Mucosa of descending colon (tissue), 3 donors: ENCODE data around the gene RAD54L. TPM values are rescaled to one million over a fixed set of nuclear protein-coding genes. Genes with fewer than 3 reads are reported as not detected.
"Not testable (repeated sequence)": the region's sequence is repeated elsewhere in the genome, so short reads cannot be mapped to it uniquely, and the experiment has no call there.

ENCODE experiments used
- ATAC-seq: fragments of 200-7000 bp; cut with Tn5 transposase; one replicate; pipeline ENCODE4 v1.9.1; 2020; ENCODE audit warnings: mild to moderate bottlenecking, moderate library complexity
- DNase-seq, 3 donors: peaks; one replicate each; pipeline ENCODE4 v3.0.0-alpha.2; 2020
- H3K36me3 ChIP-seq: fragments of 200-600 bp; one replicate; pipeline ENCODE4 v1.8.0; 2021; ENCODE audit warnings: low read depth, mild to moderate bottlenecking
- H3K4me1 ChIP-seq: fragments of 200-600 bp; one replicate; pipeline ENCODE4 v1.8.0; 2021; ENCODE audit warnings: low read depth, mild to moderate bottlenecking
- H3K4me3 ChIP-seq: fragments of 200-600 bp; one replicate; pipeline ENCODE4 v1.8.0; 2021; ENCODE audit warnings: mild to moderate bottlenecking
- H3K9me3 ChIP-seq: fragments of 200-600 bp; one replicate; pipeline ENCODE4 v1.8.0; 2021; ENCODE audit warnings: mild to moderate bottlenecking
- CTCF ChIP-seq: fragments of 200-600 bp; IDR thresholded peaks from one replicate; pipeline ENCODE4 v1.8.0; 2022; ENCODE audit warnings: antibody characterized with exemption, mild to moderate bottlenecking
- intact Hi-C, 2 donors: fragments of 100-400 bp; cut with DNase I in 1 of 2; cut with micrococcal nuclease in 1 of 2; formaldehyde crosslinking; loops; one replicate each; pipeline versions ENCODE4 v1.11.0 to v1.11.1; 2022; cut with DNase I, micrococcal nuclease
- total RNA-seq, 3 donors: library from RNA; stranded (reverse); fragmentation: NEBNext Ultra II Directional in 2 of 3; extraction: Animal tissue kit (Norgen Biotek cat#: 25700) in 2 of 3; gene quantifications; one replicate each; pipeline versions ENCODE4 v1.2.1 to v1.2.4, GENCODE V29; 2021 to 2023
- donor health status: DM: no; HTN: no; CAD: no; lungs with moderate emphysema.
- donor health status: DM: no; HTN: no; CAD: no.
- donor health status: DM: no; HTN: yes; CAD: no.

RAD54L gene
- total RNA-seq, 3 donors from 2014 or later = 3.0 to 8.0 (median 3.6) TPM

DNA sequence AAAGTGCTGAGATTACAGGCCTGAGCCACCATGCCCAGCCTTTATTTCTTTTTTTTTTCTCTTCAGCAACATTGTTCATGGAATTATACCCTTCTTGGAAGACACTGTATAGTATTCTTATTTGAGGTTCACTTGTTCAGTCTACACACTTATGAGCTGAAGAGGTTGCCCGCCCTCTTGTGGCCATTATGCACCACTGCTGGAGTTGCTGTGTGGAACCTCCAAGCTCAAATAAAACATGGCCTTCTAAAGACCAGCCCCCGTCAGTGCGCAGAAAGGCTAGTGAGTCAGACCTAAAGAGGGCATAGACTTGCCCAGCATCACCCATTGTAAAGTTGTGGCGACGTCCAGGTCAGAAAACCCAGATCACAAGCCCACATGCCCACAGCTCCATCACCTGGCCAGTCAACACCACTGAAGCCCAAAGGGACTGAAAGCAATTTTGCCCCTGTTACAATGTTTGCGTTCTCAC lies 24.1 kb upstream of the RAD54L start:
- H3K9me3 ChIP-seq = no peaks in the 10 kb centered on the region
- no peak overlapping the region for H3K4me3 ChIP-seq
- no peaks in the 10 kb centered on the region for H3K36me3 ChIP-seq
- DNase-seq (peak in 2 of 3 donors; percentile 45 to 78), ATAC-seq (peak; percentile 98)
- peak; percentile 82 for TF ChIP-seq CTCF
- intact Hi-C loops = no loop called here
- no peaks in the 10 kb centered on the region for H3K4me1 ChIP-seq

- ATAC-seq (no peak), DNase-seq (no peak)
- no peaks in the 10 kb centered on the region for H3K36me3 ChIP-seq
- no peak for TF ChIP-seq CTCF
- no peak overlapping the region for H3K4me3 ChIP-seq
- H3K9me3 ChIP-seq = no peaks in the 10 kb centered on the region
- intact Hi-C loops = no loop called here
- H3K4me1 ChIP-seq = no peaks in the 10 kb centered on the region
Observed at GRCh38 chr1:46224966-46225365, 22.6 kb upstream of the RAD54L start.

- H3K9me3 ChIP-seq, H3K4me1 ChIP-seq, intact Hi-C loops, DNase-seq, H3K36me3 ChIP-seq, H3K4me3 ChIP-seq, ATAC-seq: not testable (repeated sequence)
Observed at GRCh38 chr1:46231231-46231630, 16.3 kb upstream of the RAD54L start.

GRCh38 chr1:46236882-46237281 lies 10.7 kb upstream of the RAD54L start:
- no peaks in the 10 kb centered on the region for H3K36me3 ChIP-seq
- no peaks in the 10 kb centered on the region for H3K4me1 ChIP-seq
- H3K4me3 ChIP-seq = no peak overlapping the region
- DNase-seq (no peak), ATAC-seq (no peak)
- intact Hi-C loops = no loop called here
- TF ChIP-seq CTCF = no peak
- peaks cover 3% of the 10 kb centered on the region for H3K9me3 ChIP-seq

DNA sequence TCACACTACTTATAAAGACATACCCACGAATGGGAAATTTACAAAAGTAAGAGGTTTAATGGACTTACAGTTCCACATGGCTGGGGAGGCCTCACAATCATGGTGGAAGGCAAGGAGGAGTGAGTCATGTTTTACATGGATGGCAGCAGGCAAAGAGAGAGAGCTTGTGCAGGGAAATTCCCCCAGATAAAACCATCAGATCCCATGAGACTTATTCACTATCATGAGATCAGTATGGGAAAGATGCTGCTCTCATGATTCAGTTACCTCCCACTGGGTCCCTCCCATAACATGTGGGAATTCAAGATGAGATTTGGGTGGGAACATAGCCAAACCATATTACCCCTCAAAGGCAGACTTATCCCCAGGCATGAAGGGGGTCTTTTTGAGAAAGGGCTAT lies 8.7 kb upstream of the RAD54L start:
- H3K9me3 ChIP-seq, H3K4me1 ChIP-seq, ATAC-seq, H3K4me3 ChIP-seq, intact Hi-C loops, H3K36me3 ChIP-seq, DNase-seq: not testable (repeated sequence)

DNA sequence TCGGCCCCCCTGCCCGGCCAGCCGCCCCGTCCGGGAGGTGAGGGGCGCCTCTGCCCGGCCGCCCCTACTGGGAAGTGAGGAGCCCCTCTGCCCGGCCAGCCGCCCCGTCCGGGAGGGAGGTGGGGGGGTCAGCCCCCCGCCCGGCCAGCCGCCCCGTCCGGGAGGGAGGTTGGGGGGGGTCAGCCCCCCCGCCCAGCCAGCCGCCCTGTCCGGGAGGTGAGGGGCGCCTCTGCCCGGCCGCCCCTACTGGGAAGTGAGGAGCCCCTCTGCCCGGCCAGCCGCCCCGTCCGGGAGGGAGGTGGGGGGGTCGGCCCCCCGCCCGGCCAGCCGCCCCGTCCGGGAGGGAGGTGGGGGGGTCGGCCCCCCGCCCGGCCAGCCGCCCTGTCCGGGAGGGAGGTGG lies 5.8 kb upstream of the RAD54L start:
- intact Hi-C loops, H3K36me3 ChIP-seq, H3K4me1 ChIP-seq, H3K9me3 ChIP-seq, DNase-seq, ATAC-seq, H3K4me3 ChIP-seq: not testable (repeated sequence)

- no peak for TF ChIP-seq CTCF
- no peak for DNase-seq
- Histone ChIP-seq H3K4me1 (peaks cover 2% of the 10 kb centered on the region), H3K36me3 (no peaks in the 10 kb centered on the region), H3K9me3 (no peaks in the 10 kb centered on the region), H3K4me3 (no peak overlapping the region)
- ATAC-seq = no peak
- intact Hi-C loops = no loop called here
Observed at GRCh38 chr1:46242918-46243317, 4.6 kb upstream of the RAD54L start.

- peaks cover 12% of the 10 kb centered on the region for H3K4me1 ChIP-seq
- H3K9me3 ChIP-seq, ATAC-seq, H3K36me3 ChIP-seq, DNase-seq, H3K4me3 ChIP-seq, intact Hi-C loops: not testable (repeated sequence)
Observed at GRCh38 chr1:46243831-46244230, 3.7 kb upstream of the RAD54L start.
